Subcutaneous adipose tissue (tissue), 4 donors: ENCODE measurements around the gene RMND5B. TPM values are rescaled to one million over a fixed set of nuclear protein-coding genes. Genes with fewer than 3 reads are reported as not detected.

Source experiments
- CTCF ChIP-seq: fragments of 450-650 bp; IDR thresholded peaks from one replicate; pipeline ENCODE4 v1.5.1; 2016; ENCODE audit warnings: low read depth, mild to moderate bottlenecking, control low read depth, antibody characterized with exemption, moderate library complexity
- total RNA-seq, 4 donors: library from RNA; depleted of rRNA; stranded (reverse); fragments of >200 nt; gene quantifications; one replicate each; pipeline ENCODE4 v1.1.0, GENCODE V29; 2016

RMND5B gene
- total RNA-seq, 4 donors from 2014 or later: 19.2 to 41.3 (median 24.3) TPM

- no peak for TF ChIP-seq CTCF
These were observed 36.5 kb upstream of the RMND5B start for GRCh38 chr5:178094345-178094744.

- TF ChIP-seq CTCF: no peak
These were observed 32.1 kb upstream of the RMND5B start for GRCh38 chr5:178098685-178099084.

GRCh38 chr5:178103612-178104011, 27.2 kb upstream of the RMND5B start:
- TF ChIP-seq CTCF: no peak

GRCh38 chr5:178104492-178104891, 26.3 kb upstream of the RMND5B start:
- TF ChIP-seq CTCF: no peak

GRCh38 chr5:178106086-178106485, 24.7 kb upstream of the RMND5B start:
- no peak for TF ChIP-seq CTCF

GRCh38 chr5:178106556-178107239, 24.1 kb upstream of the RMND5B start:
- TF ChIP-seq CTCF: no peak

- no peak for TF ChIP-seq CTCF
These were observed 23.0 kb upstream of the RMND5B start for GRCh38 chr5:178107756-178108310.
